HCT116 (cell line): ENCODE results near the gene SC5D. TPM values are rescaled to one million over a fixed set of nuclear protein-coding genes. Genes with fewer than 3 reads are reported as not detected.

ENCODE experiments used
- ATAC-seq: fragments of 200-7000 bp; cut with Tn5 transposase; 2 replicates; pipeline ENCODE4 v1.9.1; 2020; ENCODE audit warnings: mild to moderate bottlenecking, moderate library complexity
- BruUV-seq: library from RNA; stranded (reverse); fragments of 400-500 nt; replicated peaks from 2 replicates; lab custom pipeline; 2021; lab: Mats Ljungman, UMichigan
- CTCF ChIA-PET: fragments of 300-600 bp; sonication (Branson Sonifier 250); formaldehyde crosslinking; loops from one replicate; lab custom pipeline; 2021; ENCODE audit warnings: antibody characterized with exemption; lab: Charles Lee
- POLR2A ChIA-PET: fragments of 300-600, 350-600 bp; sonication (Branson Sonifier 250); formaldehyde crosslinking; loops from one replicate; lab custom pipeline; 2021; ENCODE audit warnings: antibody characterized with exemption; lab: Charles Lee
- RAD21 ChIA-PET, 2 experiments: fragments of 300-600 bp; sonication (Branson Sonifier 250); formaldehyde crosslinking; loops; one replicate each; lab custom pipeline; 2023; ENCODE audit warnings: low total read pairs in 2 of 2; ENCODE audit not compliant: uncharacterized antibody in 2 of 2, unreplicated experiment in 2 of 2, low non-redundant PET in 1 of 2; lab: Charles Lee
- DNase-seq: peaks from one replicate; pipeline ENCODE4 v3.0.0-alpha.2; 2010; ENCODE audit warnings: low read depth, low spot score
- H2AFZ ChIP-seq: fragments of 200-600 bp; shearing (Covaris generic), sonication (generic); 2 replicates; pipeline ENCODE4 v1.6.1; 2017; ENCODE audit warnings: low read depth, mixed run types, mixed read lengths, antibody characterized with exemption, low read length; ENCODE audit not compliant: poor library complexity, severe bottlenecking
- H3K27ac ChIP-seq: 2 replicates; pipeline ENCODE4 v1.5.1; 2012; ENCODE audit warnings: low read depth, low read length
- H3K27me3 ChIP-seq: fragments of 200-600 bp; sonication (generic); 2 replicates; pipeline ENCODE4 v1.6.1; 2016; ENCODE audit warnings: mixed run types, low read length, mixed read lengths; ENCODE audit not compliant: insufficient read depth
- H3K36me3 ChIP-seq, 2 experiments: fragments of 200-500 bp in 1 of 2; fragments of 200-600 bp in 1 of 2; sonication (Bioruptor generic) in 1 of 2; sonication (generic) in 1 of 2; 2 replicates each; pipeline versions ENCODE4 v1.5.1 to v1.6.1; 2014 to 2016; ENCODE audit warnings: low read length in 2 of 2, inconsistent platforms in 1 of 2, mixed read lengths in 1 of 2, mixed run types in 1 of 2; ENCODE audit not compliant: insufficient read depth in 2 of 2, control insufficient read depth in 1 of 2
- H3K4me1 ChIP-seq, 2 experiments: fragments of 200-600 bp in 1 of 2; sonication (generic) in 1 of 2; 2 replicates each; pipeline versions ENCODE4 v1.5.1 to v1.6.1; 2012 to 2017; ENCODE audit warnings: low read length in 2 of 2, inconsistent platforms in 1 of 2, mild to moderate bottlenecking in 1 of 2, mixed read lengths in 1 of 2, mixed run types in 1 of 2, moderate library complexity in 1 of 2; ENCODE audit not compliant: insufficient read depth in 2 of 2, control insufficient read depth in 1 of 2
- H3K4me2 ChIP-seq: fragments of 200-600 bp; sonication (generic); 2 replicates; pipeline ENCODE4 v1.6.1; 2017; ENCODE audit warnings: mixed run types, low read length, mixed read lengths
- H3K4me3 ChIP-seq, 2 experiments: fragments of 200-600 bp in 1 of 2; sonication (generic) in 1 of 2; replicated peaks in 1 of 2; 2 replicates each; pipeline ENCODE4 v1.5.1; 2011 to 2016; ENCODE audit warnings: low read length in 2 of 2, control low read depth in 1 of 2, low read depth in 1 of 2, mild to moderate bottlenecking in 1 of 2, mixed read lengths in 1 of 2, mixed run types in 1 of 2
- H3K79me2 ChIP-seq: fragments of 200-600 bp; sonication (generic); 2 replicates; pipeline ENCODE4 v1.6.1; 2017; ENCODE audit warnings: mild to moderate bottlenecking, mixed run types, low read length, moderate library complexity, mixed read lengths; ENCODE audit not compliant: insufficient read depth
- H3K9ac ChIP-seq: fragments of 200-600 bp; sonication (generic); 2 replicates; pipeline ENCODE4 v1.6.1; 2016; ENCODE audit warnings: low read length, mixed read lengths
- H3K9me2 ChIP-seq: fragments of 200-600 bp; sonication (generic), shearing (Covaris generic); 2 replicates; pipeline ENCODE4 v1.6.1; 2017; ENCODE audit warnings: mixed run types, mild to moderate bottlenecking, moderate library complexity; ENCODE audit not compliant: insufficient read depth
- H3K9me3 ChIP-seq, 2 experiments: fragments of 200-500 bp in 1 of 2; fragments of 200-600 bp in 1 of 2; sonication (Bioruptor generic) in 1 of 2; sonication (generic) in 1 of 2; 2 replicates each; pipeline ENCODE4 v1.6.1; 2014 to 2017; ENCODE audit warnings: low read length in 2 of 2, mixed read lengths in 2 of 2, inconsistent platforms in 1 of 2, low read depth in 1 of 2, mild to moderate bottlenecking in 1 of 2, mixed run types in 1 of 2, moderate library complexity in 1 of 2; ENCODE audit not compliant: control insufficient read depth in 1 of 2, insufficient read depth in 1 of 2
- H4K20me1 ChIP-seq: fragments of 200-600 bp; sonication (generic), shearing (Covaris generic); 2 replicates; pipeline ENCODE4 v1.6.1; 2017; ENCODE audit warnings: mixed run types, mild to moderate bottlenecking, moderate library complexity; ENCODE audit not compliant: insufficient read depth
- CEBPB ChIP-seq: IDR thresholded peaks from 2 replicates; pipeline ENCODE4 v1.6.1; 2012; ENCODE audit warnings: low read depth
- EGR1 ChIP-seq: IDR thresholded peaks from 2 replicates; pipeline ENCODE4 v1.6.1; 2012; ENCODE audit warnings: low read depth
- ELF1 ChIP-seq: IDR thresholded peaks from 2 replicates; pipeline ENCODE4 v1.6.1; 2012; ENCODE audit warnings: low read depth, borderline replicate concordance
- EZH2phosphoT487 ChIP-seq: fragments of 200-600 bp; IDR thresholded peaks from 2 replicates; pipeline ENCODE4 v1.6.1; 2018; ENCODE audit warnings: antibody characterized with exemption, borderline replicate concordance
- POLR2A ChIP-seq: IDR thresholded peaks from 2 replicates; pipeline ENCODE4 v1.7.0; 2011; ENCODE audit warnings: borderline replicate concordance; ENCODE audit not compliant: insufficient read depth, insufficient read length; ENCODE audit errors: extremely low read depth
- TCF7L2 ChIP-seq: IDR thresholded peaks from 2 replicates; pipeline ENCODE4 v1.7.0; 2011; ENCODE audit warnings: borderline replicate concordance, inconsistent platforms; ENCODE audit not compliant: insufficient read depth, insufficient read length; ENCODE audit errors: extremely low read depth
- YY1 ChIP-seq: IDR thresholded peaks from 2 replicates; pipeline ENCODE4 v1.6.1; 2011; ENCODE audit warnings: low read length, low read depth, moderate library complexity, mild to moderate bottlenecking; ENCODE audit not compliant: insufficient replicate concordance; ENCODE audit errors: extremely low read depth
- ZFX ChIP-seq: fragments of 450-650 bp; IDR thresholded peaks from 2 replicates; pipeline ENCODE4 v1.6.1; 2017
- intact Hi-C: fragments of 100-400 bp; cut with micrococcal nuclease; formaldehyde crosslinking; loops from 2 replicates; pipeline ENCODE4 v1.10.0; 2022
- total RNA-seq: library from RNA; stranded (reverse); gene quantifications from one replicate; pipeline ENCODE4 v1.2.1, GENCODE V29; 2021; ENCODE audit not compliant: unreplicated experiment
- TF ChIP-seq, protein P1 (sequence below): IDR thresholded peaks from 2 replicates; pipeline ENCODE4 v1.6.1; 2011; ENCODE audit warnings: mild to moderate bottlenecking, low read length, moderate library complexity; ENCODE audit not compliant: insufficient replicate concordance; ENCODE audit errors: extremely low read depth

Gene SC5D
- total RNA-seq, 1 experiment from 2014 or later = 24.1 TPM

DNA sequence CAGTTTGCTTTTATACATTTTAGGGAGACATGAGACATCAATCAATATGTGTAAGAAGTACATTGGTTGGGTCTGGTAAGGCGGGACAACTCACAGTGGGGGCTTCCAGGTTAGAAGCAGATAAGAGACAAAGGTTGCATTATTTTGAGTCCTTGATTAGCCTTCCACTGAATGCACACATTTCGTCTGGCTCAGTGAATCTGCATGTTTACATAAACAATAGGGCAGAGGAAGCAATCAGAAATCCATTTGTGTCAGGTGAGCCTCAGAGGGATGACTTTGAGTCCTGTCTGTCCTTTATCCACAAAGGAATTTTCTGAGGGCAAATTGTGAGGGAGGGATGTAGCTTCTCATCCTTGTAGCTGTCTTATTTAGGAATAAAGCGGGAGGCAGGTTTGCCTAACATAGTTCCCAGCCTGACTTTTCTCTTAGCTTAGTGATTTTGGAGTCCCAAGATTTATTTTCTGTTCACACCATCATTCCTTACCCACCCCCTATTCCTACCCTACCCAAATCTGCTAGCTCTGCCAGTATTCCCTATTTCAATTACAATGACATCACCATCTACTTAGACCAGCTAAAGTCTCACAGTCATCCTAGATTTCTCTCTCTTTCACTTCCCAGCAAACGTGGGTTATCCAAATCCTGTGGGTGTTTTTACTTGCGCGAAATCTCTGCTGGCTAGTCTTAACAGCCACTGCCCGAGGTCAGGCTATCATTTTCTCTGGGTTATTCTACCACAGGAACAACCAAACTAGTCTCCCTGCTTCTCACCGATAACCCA lies 2.9 kb downstream of the SC5D start:
- no peak for TF ChIP-seq POLR2A
- no peak for TF ChIP-seq EZH2phosphoT487
- TF ChIP-seq, protein P1, sequence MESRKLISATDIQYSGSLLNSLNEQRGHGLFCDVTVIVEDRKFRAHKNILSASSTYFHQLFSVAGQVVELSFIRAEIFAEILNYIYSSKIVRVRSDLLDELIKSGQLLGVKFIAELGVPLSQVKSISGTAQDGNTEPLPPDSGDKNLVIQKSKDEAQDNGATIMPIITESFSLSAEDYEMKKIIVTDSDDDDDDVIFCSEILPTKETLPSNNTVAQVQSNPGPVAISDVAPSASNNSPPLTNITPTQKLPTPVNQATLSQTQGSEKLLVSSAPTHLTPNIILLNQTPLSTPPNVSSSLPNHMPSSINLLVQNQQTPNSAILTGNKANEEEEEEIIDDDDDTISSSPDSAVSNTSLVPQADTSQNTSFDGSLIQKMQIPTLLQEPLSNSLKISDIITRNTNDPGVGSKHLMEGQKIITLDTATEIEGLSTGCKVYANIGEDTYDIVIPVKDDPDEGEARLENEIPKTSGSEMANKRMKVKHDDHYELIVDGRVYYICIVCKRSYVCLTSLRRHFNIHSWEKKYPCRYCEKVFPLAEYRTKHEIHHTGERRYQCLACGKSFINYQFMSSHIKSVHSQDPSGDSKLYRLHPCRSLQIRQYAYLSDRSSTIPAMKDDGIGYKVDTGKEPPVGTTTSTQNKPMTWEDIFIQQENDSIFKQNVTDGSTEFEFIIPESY = no peak
- TF ChIP-seq ZFX = no peak
- TF ChIP-seq EGR1 = no peak
- TF ChIP-seq ELF1 = no peak
- no peak overlapping the region for H3K27ac ChIP-seq
- CTCF ChIA-PET = no interaction called here
- H3K36me3 ChIP-seq = no peaks in the 10 kb centered on the region
- H3K9me2 ChIP-seq = no peaks in the 10 kb centered on the region
- H3K9ac ChIP-seq = no peak overlapping the region
- no peak overlapping the region for H3K4me2 ChIP-seq
- H3K4me3 ChIP-seq = no peak overlapping the region
- peaks cover 5 to 22% of the 10 kb centered on the region in 2 experiments; a peak in 3 of 4 replicates for H3K4me1 ChIP-seq
- H3K27me3 ChIP-seq = no peaks in the 10 kb centered on the region
- POLR2A ChIA-PET = no interaction called here
- no peaks in the 10 kb centered on the region for H3K9me3 ChIP-seq
- DNase-seq (no peak), ATAC-seq (no peak)
- no peak overlapping the region for H2AFZ ChIP-seq
- no peaks in the 10 kb centered on the region for H4K20me1 ChIP-seq
- no TSS peak for BruUV-seq
- intact Hi-C loops = no loop called here
- RAD21 ChIA-PET = no interaction called here
- peaks cover 65% of the 10 kb centered on the region for H3K79me2 ChIP-seq

DNA sequence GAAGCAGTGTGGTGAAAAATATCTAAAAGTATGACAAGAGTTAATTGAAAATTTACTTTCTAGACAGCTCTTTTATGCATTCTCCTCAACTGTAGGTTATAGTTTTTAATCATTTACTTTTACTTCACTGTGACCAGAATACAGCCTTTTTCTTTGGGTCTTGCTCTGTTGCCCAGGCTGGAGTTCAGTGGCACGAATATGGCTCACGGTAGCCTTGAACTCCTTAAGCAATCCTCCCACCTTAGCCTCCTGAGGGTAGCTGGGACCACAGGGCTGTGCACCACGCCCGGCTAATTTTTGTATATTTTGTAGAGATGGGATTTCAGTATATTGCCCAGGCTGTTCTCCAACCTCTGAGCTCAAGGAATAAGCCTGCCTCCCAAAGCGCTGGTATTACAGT lies 5.3 kb downstream of the SC5D start:
- DNase-seq = no peak
- CTCF ChIA-PET = no interaction called here

More for the DNA sequence above, 5.3 kb downstream of the SC5D start:
- Histone ChIP-seq H3K9ac (no peak overlapping the region), H3K27ac (no peak overlapping the region), H3K9me2 (no peaks in the 10 kb centered on the region), H3K27me3 (no peaks in the 10 kb centered on the region), H3K4me2 (no peak overlapping the region), H3K79me2 (peaks cover 65% of the 10 kb centered on the region), H3K4me3 (no peak overlapping the region), H3K4me1 (peaks cover 3 to 15% of the 10 kb centered on the region in 2 experiments; a peak in 2 of 4 replicates), H4K20me1 (no peaks in the 10 kb centered on the region), H3K9me3 (no peaks in the 10 kb centered on the region), H2AFZ (no peak overlapping the region), H3K36me3 (no peaks in the 10 kb centered on the region)
- TF ChIP-seq YY1 (no peak), TCF7L2 (no peak), ELF1 (no peak), CEBPB (no peak), EZH2phosphoT487 (no peak)
- ChIA-PET RAD21 (interaction anchor here in 1 of 2 experiments (0.5 kb wide), 1 partner anchor 305 kb away, joined by 3 read pairs; no protein-coding TSS in a partner anchor), POLR2A (no interaction called here)
- intact Hi-C loops = no loop called here
- BruUV-seq = no TSS peak
- ATAC-seq = no peak
